Lower lobe of right lung (tissue), 2 donors: ENCODE measurements around the gene WDFY2. TPM values are rescaled to one million over a fixed set of nuclear protein-coding genes. Genes with fewer than 3 reads are reported as not detected.
A peak's percentile ranks its signal among the peaks of the same experiment; 100 is the strongest.

Experiments used
- ATAC-seq, 2 donors: fragments of 200-7000 bp; cut with Tn5 transposase; one replicate each; pipeline ENCODE4 v1.9.1; 2020 to 2022; ENCODE audit warnings: mild to moderate bottlenecking in 2 of 2, moderate library complexity in 2 of 2
- DNase-seq: peaks from one replicate; pipeline ENCODE4 v3.0.0-alpha.2; 2020
- H3K27ac ChIP-seq: fragments of 200-600 bp; one replicate; pipeline ENCODE4 v1.8.0; 2022
- H3K27me3 ChIP-seq: fragments of 200-600 bp; one replicate; pipeline ENCODE4 v1.8.0; 2022; ENCODE audit warnings: low read depth
- H3K36me3 ChIP-seq: fragments of 200-600 bp; one replicate; pipeline ENCODE4 v1.8.0; 2022; ENCODE audit warnings: mild to moderate bottlenecking
- H3K4me1 ChIP-seq: fragments of 200-600 bp; one replicate; pipeline ENCODE4 v1.8.0; 2022
- H3K4me3 ChIP-seq: fragments of 200-600 bp; one replicate; pipeline ENCODE4 v1.8.0; 2022; ENCODE audit warnings: mild to moderate bottlenecking
- H3K9me3 ChIP-seq: fragments of 200-600 bp; one replicate; pipeline ENCODE4 v1.8.0; 2022
- intact Hi-C: fragments of 100-400 bp; cut with DNase I; formaldehyde crosslinking; loops from one replicate; pipeline ENCODE4 v1.11.0; 2022
- total RNA-seq: library from RNA; stranded (reverse); fragmentation: NEBNext Ultra II Directional; extraction: Animal tissue kit (Norgen Biotek cat#: 25700); gene quantifications from one replicate; pipeline ENCODE4 v1.2.1, GENCODE V29; 2021
- TF ChIP-seq, protein P1 (sequence below): fragments of 200-600 bp; IDR thresholded peaks from one replicate; pipeline ENCODE4 v1.8.0; 2022; ENCODE audit warnings: antibody characterized with exemption, mild to moderate bottlenecking
- donor health status: DM: no; HTN: yes; CAD: no; lungs with severe emphysema.

WDFY2 gene
- total RNA-seq, 1 donor from 2014 or later = 16.6 TPM

DNA sequence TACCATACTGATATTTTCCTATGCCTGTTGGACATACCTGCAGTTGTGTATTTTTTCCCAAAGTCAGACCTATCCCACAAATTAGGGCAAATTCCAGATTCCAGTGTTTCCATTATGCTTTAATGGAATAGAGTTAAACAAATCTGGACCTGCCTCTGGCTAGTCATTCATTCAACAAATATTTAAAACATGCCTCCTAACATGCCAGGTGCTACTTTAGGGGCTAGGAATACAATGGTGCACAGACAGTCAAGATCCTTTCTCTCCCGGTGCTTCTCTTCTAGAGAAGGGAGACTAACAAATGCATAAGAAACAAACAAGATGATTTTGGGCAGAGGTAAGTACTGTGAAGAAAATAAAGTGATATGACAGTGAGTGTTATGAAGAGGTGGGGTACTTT lies 7.5 kb upstream of the WDFY2 start:
- Histone ChIP-seq H3K9me3 (no peaks in the 10 kb centered on the region), H3K27me3 (no peaks in the 10 kb centered on the region), H3K27ac (no peak overlapping the region), H3K36me3 (no peaks in the 10 kb centered on the region), H3K4me1 (no peaks in the 10 kb centered on the region), H3K4me3 (no peak overlapping the region)
- no peak for DNase-seq
- intact Hi-C loops = no loop called here
- TF ChIP-seq, protein P1, sequence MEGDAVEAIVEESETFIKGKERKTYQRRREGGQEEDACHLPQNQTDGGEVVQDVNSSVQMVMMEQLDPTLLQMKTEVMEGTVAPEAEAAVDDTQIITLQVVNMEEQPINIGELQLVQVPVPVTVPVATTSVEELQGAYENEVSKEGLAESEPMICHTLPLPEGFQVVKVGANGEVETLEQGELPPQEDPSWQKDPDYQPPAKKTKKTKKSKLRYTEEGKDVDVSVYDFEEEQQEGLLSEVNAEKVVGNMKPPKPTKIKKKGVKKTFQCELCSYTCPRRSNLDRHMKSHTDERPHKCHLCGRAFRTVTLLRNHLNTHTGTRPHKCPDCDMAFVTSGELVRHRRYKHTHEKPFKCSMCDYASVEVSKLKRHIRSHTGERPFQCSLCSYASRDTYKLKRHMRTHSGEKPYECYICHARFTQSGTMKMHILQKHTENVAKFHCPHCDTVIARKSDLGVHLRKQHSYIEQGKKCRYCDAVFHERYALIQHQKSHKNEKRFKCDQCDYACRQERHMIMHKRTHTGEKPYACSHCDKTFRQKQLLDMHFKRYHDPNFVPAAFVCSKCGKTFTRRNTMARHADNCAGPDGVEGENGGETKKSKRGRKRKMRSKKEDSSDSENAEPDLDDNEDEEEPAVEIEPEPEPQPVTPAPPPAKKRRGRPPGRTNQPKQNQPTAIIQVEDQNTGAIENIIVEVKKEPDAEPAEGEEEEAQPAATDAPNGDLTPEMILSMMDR = no peak
- no peak for ATAC-seq

DNA sequence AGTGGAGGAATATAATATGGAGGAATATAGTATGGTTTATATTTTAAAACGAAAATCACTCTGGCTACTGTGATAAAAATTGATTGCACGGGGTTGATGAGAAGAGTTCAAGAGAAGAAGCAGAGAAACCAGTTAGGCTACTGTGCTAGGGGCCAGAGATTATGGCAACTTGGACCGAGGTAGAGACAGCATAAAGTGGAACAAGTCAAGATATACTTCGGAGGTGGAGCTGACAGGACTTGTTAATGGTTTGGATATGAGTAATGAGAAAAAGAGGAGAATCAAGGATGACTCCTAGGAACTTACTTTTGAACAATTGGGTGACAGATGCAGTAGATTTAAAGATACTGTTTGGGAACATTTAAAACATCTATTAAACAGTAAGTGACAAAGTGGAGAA lies 6.6 kb upstream of the WDFY2 start:
- H3K4me3 ChIP-seq = no peak overlapping the region
- no peak for DNase-seq
- H3K27ac ChIP-seq = no peak overlapping the region
- no peak for ATAC-seq
- TF ChIP-seq, protein P1 = no peak
- no peaks in the 10 kb centered on the region for H3K36me3 ChIP-seq
- H3K4me1 ChIP-seq = no peaks in the 10 kb centered on the region
- H3K27me3 ChIP-seq = no peaks in the 10 kb centered on the region
- no peaks in the 10 kb centered on the region for H3K9me3 ChIP-seq
- intact Hi-C loops = no loop called here

DNA sequence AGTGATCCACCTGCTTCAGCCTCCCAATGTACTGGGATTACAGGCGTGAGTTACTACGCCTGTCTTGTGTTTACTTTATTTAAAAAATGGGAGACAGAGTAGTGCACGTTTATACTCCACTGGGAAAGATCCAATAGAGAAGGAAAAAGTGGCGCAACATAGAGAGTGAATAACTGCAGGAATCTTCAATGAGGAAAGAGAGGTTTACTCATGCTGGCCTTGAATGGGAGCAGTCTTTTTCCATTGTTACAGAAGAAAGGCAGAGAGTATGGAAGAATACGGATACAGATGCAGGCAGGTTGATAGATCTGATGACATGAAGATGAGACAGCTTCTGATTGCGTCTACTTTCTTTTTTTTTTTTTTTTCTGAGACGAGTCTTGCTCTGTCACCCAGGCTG lies 4.6 kb upstream of the WDFY2 start:
- Histone ChIP-seq H3K9me3 (no peaks in the 10 kb centered on the region), H3K36me3 (no peaks in the 10 kb centered on the region), H3K27me3 (no peaks in the 10 kb centered on the region), H3K4me3 (no peak overlapping the region), H3K4me1 (peaks cover 6% of the 10 kb centered on the region), H3K27ac (no peak overlapping the region)
- intact Hi-C loops = loop anchor here (10.0 kb wide), 1 partner anchor 125 kb away; the partner anchor contains the start of gene INTS6
- TF ChIP-seq, protein P1 = no peak
- ATAC-seq (no peak), DNase-seq (no peak)

DNA sequence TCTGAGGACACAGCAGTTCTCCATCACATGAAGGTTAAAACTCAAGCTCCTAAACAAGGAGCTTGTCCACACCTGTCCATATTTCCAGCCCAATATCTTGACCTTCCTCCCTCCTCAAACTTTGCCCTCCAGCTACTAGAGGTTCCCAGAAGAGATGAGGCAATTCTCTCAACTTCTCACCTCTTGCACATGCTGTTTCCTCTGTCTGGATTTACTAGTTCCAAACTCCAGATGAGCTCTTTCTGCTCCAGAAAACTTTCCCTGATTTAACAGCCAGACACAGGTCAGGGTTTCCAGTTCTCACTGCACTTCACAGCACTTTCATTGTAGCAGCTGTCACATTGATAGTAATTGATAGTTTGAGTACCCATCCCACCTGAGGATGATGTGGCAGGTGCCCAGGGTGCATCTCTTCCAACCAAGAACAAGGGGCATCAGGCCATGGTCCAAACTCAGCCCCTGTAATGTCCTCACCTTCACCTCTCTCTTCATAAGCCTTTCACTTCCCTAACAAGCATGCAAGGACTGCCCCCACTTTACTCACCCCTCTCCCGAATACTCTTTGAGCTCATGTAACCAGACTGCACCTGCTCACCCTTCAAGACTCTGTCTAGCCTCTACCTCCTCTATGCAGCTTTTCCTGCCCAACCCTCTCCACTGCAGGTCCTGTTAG lies 3.0 kb upstream of the WDFY2 start:
- intact Hi-C loops = loop anchor here (10.0 kb wide), 1 partner anchor 126 kb away; the partner anchor contains the start of gene INTS6
- Histone ChIP-seq H3K4me3 (no peak overlapping the region), H3K27me3 (no peaks in the 10 kb centered on the region), H3K4me1 (peaks cover 17% of the 10 kb centered on the region), H3K9me3 (no peaks in the 10 kb centered on the region), H3K36me3 (no peaks in the 10 kb centered on the region), H3K27ac (no peak overlapping the region)
- ATAC-seq (no peak), DNase-seq (no peak)
- TF ChIP-seq, protein P1 = no peak

DNA sequence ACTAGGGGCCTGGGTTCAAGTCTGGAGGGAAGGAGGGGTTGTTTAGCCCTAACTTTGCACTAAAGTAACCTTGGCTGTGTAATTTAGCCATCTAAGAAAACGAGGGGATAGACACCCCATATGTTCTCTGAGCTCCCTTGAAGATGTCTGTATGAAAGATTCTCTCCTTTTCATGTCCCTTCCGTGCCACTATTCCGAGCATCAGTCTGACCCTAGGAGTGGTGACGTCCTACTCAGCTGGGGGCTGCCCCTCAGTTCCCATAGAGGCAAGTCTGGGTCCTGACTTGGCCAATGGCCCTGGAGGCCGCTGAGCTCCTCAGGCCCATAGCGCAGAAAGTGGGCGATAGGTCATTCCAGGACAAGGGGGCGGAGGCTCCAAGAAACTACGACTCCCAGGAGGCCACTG lies 790 bp upstream of the WDFY2 start:
- no peak for ATAC-seq
- intact Hi-C loops = loop anchor here (10.0 kb wide), 1 partner anchor 129 kb away; the partner anchor contains the start of gene INTS6
- no peaks in the 10 kb centered on the region for H3K9me3 ChIP-seq

More for the DNA sequence above, 790 bp upstream of the WDFY2 start:
- TF ChIP-seq, protein P1 = no peak
- DNase-seq = no peak
- H3K27me3 ChIP-seq = no peaks in the 10 kb centered on the region
- H3K4me3 ChIP-seq = peak overlapping the region; percentile 92
- H3K36me3 ChIP-seq = no peaks in the 10 kb centered on the region
- H3K27ac ChIP-seq = peak overlapping the region; percentile 89
- peaks cover 25% of the 10 kb centered on the region for H3K4me1 ChIP-seq
